Esophagus muscularis mucosa (tissue), 4 donors: ENCODE measurements around the gene SENP7. TPM values are rescaled to one million over a fixed set of nuclear protein-coding genes. Genes with fewer than 3 reads are reported as not detected.
"Not testable (repeated sequence)": the region's sequence is repeated elsewhere in the genome, so short reads cannot be mapped to it uniquely, and the experiment has no call there.

Experiments
- DNase-seq: peaks from one replicate; pipeline ENCODE4 v3.0.0-alpha.2; 2017; ENCODE audit errors: extremely low spot score
- H3K27ac ChIP-seq, 4 donors: fragments of 200-600 bp; sonication (generic); replicated peaks in 1 of 4; 1 replicate in 3 of 4; 2 replicates in 1 of 4; pipeline ENCODE4 v1.5.1; 2016 to 2019; ENCODE audit warnings: mild to moderate bottlenecking in 1 of 4
- H3K27me3 ChIP-seq, 4 donors: fragments of 200-600 bp; sonication (generic); one replicate each; pipeline versions ENCODE4 v1.5.1 to v1.6.0; 2016 to 2019
- H3K36me3 ChIP-seq, 4 donors: fragments of 200-600 bp; sonication (generic); one replicate each; pipeline ENCODE4 v1.5.1; 2016 to 2019
- H3K4me1 ChIP-seq, 4 donors: fragments of 200-600 bp; sonication (generic); one replicate each; pipeline ENCODE4 v1.5.1; 2016 to 2019
- H3K4me3 ChIP-seq, 4 donors: fragments of 200-600 bp; sonication (generic); 1 replicate in 2 of 4; 2 replicates in 2 of 4; pipeline ENCODE4 v1.5.1; 2016 to 2019; ENCODE audit warnings: mild to moderate bottlenecking in 4 of 4, moderate library complexity in 1 of 4
- H3K9me3 ChIP-seq, 4 donors: fragments of 200-600 bp; sonication (generic); 1 replicate in 3 of 4; 2 replicates in 1 of 4; pipeline ENCODE4 v1.5.1; 2016 to 2019
- EP300 ChIP-seq: sonication (generic); formaldehyde crosslinking; IDR thresholded peaks from one replicate; pipeline ENCODE4 v1.6.1; 2017; ENCODE audit warnings: antibody characterized with exemption
- POLR2A ChIP-seq: fragments of 450-650 bp; IDR thresholded peaks from one replicate; pipeline ENCODE4 v1.6.1; 2017; ENCODE audit warnings: antibody characterized with exemption, moderate library complexity, mild to moderate bottlenecking, low read depth
- POLR2AphosphoS5 ChIP-seq, 2 donors: sonication (generic); formaldehyde crosslinking; IDR thresholded peaks; one replicate each; pipeline ENCODE4 v1.6.1; 2017; ENCODE audit warnings: antibody characterized with exemption in 2 of 2
- WGBS: methylation state at CpG from one replicate; pipeline ENCODE4 v1.1.5; 2018; 5-methylcytosine and 5-hydroxymethylcytosine counted together
- intact Hi-C: fragments of 100-400 bp; cut with DNase I; formaldehyde crosslinking; loops from one replicate; pipeline ENCODE4 v1.15.1; 2023
- total RNA-seq, 4 donors: library from RNA; depleted of rRNA; stranded (reverse); fragments of >200 nt; gene quantifications; one replicate each; pipeline versions ENCODE4 v1.1.0 to v1.2.1, GENCODE V29; 2016
- TF ChIP-seq, protein P1 (sequence below), 3 experiments: fragments of 200-600 bp in 2 of 3; fragments of 450-650 bp in 1 of 3; sonication (generic) in 2 of 3; IDR thresholded peaks; one replicate each; pipeline ENCODE4 v1.5.1; 2017 to 2019; ENCODE audit warnings: antibody characterized with exemption in 3 of 3, mild to moderate bottlenecking in 2 of 3, moderate library complexity in 1 of 3

SENP7 gene, protein sequence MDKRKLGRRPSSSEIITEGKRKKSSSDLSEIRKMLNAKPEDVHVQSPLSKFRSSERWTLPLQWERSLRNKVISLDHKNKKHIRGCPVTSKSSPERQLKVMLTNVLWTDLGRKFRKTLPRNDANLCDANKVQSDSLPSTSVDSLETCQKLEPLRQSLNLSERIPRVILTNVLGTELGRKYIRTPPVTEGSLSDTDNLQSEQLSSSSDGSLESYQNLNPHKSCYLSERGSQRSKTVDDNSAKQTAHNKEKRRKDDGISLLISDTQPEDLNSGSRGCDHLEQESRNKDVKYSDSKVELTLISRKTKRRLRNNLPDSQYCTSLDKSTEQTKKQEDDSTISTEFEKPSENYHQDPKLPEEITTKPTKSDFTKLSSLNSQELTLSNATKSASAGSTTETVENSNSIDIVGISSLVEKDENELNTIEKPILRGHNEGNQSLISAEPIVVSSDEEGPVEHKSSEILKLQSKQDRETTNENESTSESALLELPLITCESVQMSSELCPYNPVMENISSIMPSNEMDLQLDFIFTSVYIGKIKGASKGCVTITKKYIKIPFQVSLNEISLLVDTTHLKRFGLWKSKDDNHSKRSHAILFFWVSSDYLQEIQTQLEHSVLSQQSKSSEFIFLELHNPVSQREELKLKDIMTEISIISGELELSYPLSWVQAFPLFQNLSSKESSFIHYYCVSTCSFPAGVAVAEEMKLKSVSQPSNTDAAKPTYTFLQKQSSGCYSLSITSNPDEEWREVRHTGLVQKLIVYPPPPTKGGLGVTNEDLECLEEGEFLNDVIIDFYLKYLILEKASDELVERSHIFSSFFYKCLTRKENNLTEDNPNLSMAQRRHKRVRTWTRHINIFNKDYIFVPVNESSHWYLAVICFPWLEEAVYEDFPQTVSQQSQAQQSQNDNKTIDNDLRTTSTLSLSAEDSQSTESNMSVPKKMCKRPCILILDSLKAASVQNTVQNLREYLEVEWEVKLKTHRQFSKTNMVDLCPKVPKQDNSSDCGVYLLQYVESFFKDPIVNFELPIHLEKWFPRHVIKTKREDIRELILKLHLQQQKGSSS
- total RNA-seq: 10 to 100 TPM; 13.7 to 23.3 (median 15.9) TPM

GRCh38 chr3:101512646-101513418 lies at the start of gene SENP7:
TSS of gene SENP7 (minus strand) at chr3:101513212. CDS start at chr3:101513130, 82 bp downstream.
- Histone ChIP-seq H3K4me1 (peaks cover 17 to 34% (median 26%) of the 10 kb centered on the region in 4 donors), H3K27me3 (peaks cover 0 to 12% (median 0%) of the 10 kb centered on the region in 4 donors), H3K36me3 (no peaks in the 10 kb centered on the region), H3K9me3 (no peaks in the 10 kb centered on the region), H3K4me3 (peak within 1 kb of the TSS; percentile 73 to 97 (median 91)), H3K27ac (peak within 1 kb of the TSS; percentile 86 to 97 (median 96))
- intact Hi-C loops: loop anchor here (5.0 kb wide), 1 partner anchor 49 kb away; the partner anchor contains the start of gene TRMT10C
- peak; percentile 94 for DNase-seq
- peak; percentile 53 to 57 for TF ChIP-seq POLR2AphosphoS5 (IDR thresholded peaks at IDR 0.05)
- TF ChIP-seq EP300: no peak
- TF ChIP-seq, protein P1, sequence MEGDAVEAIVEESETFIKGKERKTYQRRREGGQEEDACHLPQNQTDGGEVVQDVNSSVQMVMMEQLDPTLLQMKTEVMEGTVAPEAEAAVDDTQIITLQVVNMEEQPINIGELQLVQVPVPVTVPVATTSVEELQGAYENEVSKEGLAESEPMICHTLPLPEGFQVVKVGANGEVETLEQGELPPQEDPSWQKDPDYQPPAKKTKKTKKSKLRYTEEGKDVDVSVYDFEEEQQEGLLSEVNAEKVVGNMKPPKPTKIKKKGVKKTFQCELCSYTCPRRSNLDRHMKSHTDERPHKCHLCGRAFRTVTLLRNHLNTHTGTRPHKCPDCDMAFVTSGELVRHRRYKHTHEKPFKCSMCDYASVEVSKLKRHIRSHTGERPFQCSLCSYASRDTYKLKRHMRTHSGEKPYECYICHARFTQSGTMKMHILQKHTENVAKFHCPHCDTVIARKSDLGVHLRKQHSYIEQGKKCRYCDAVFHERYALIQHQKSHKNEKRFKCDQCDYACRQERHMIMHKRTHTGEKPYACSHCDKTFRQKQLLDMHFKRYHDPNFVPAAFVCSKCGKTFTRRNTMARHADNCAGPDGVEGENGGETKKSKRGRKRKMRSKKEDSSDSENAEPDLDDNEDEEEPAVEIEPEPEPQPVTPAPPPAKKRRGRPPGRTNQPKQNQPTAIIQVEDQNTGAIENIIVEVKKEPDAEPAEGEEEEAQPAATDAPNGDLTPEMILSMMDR (IDR thresholded peaks at IDR 0.05): no peak
- no peak for TF ChIP-seq POLR2A
- under 1% methylated on average over 49 of the region's 54 CpGs for WGBS

DNA sequence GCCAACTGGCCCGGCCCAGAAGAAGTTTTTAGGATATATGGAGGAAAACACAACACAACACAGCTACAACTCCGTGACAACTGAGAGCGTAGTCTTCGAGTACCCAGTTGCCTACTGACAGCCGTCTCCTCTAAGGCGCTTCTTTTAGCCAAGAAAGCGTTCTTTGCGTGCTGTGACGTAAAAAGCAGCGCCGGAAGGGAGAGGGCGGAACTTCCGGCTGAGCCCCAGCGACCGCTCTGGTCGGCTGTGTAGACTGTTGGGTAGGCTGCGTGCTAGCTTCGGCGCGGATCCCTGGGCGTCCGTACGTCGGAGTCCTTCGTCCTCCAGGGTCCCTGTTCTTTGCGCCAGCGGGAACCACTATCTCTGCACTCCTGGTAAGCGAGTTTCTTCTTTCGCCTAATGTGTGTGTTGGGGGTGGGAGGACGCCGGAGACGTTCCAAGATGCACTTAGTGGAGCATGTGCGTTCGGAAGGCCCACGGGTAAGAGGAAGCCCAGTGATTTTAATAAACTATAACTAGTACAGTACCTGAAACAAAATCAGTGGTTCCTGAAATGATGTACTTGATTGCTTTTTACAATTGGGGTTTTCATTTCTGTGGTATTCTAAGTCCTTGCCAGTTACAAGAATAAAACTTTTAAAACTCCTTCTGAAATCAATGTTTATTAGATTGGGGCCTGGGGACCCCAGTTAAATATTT lies 48.8 kb upstream of the SENP7 start, which contains the start of gene TRMT10C:
Gene TRMT10C (plus strand): TSS at position 239 of the 699 bp plus-strand sequence. CDS start 2,914 bp downstream, outside the sequence.
- peaks cover 0 to 22% (median 20%) of the 10 kb centered on the region in 4 donors for H3K36me3 ChIP-seq
- intact Hi-C loops: loop anchor here (5.0 kb wide), 1 partner anchor 49 kb away; the partner anchor contains the start of gene SENP7
- peak within 1 kb of the TSS; percentile 63 to 87 (median 74) for H3K4me3 ChIP-seq
- H3K27ac ChIP-seq: peak within 1 kb of the TSS; percentile 85 to 91 (median 88)
- H3K9me3 ChIP-seq: no peaks in the 10 kb centered on the region
- 0% methylated on average over 18 of the region's 35 CpGs for WGBS
- DNase-seq: peak; percentile 97
- H3K4me1 ChIP-seq: peaks cover 13 to 34% (median 31%) of the 10 kb centered on the region in 4 donors
- H3K27me3 ChIP-seq: peaks cover 0 to 23% (median 0%) of the 10 kb centered on the region in 4 donors
- peak; percentile 96 to 98 for TF ChIP-seq POLR2AphosphoS5 (IDR thresholded peaks at IDR 0.05)
- TF ChIP-seq POLR2A: peak; percentile 49
- no peak for TF ChIP-seq EP300
- TF ChIP-seq, protein P1 (IDR thresholded peaks at IDR 0.05): no peak

- no peaks in the 10 kb centered on the region for H3K36me3 ChIP-seq
These were observed 43.1 kb upstream of the SENP7 start for GRCh38 chr3:101556064-101556463.

GRCh38 chr3:101553381-101553780 lies 40.4 kb upstream of the SENP7 start:
- 83% methylated on average over 5 of the region's 5 CpGs for WGBS

More at GRCh38 chr3:101556064-101556463, 43.1 kb upstream of the SENP7 start:
- no peaks in the 10 kb centered on the region for H3K4me1 ChIP-seq
- peaks cover 0 to 37% (median 0%) of the 10 kb centered on the region in 4 donors for H3K27me3 ChIP-seq
- WGBS: 57% methylated on average over 3 of the region's 3 CpGs
- DNase-seq: no peak
- no peak overlapping the region for H3K4me3 ChIP-seq
- no peaks in the 10 kb centered on the region for H3K9me3 ChIP-seq
- no peak overlapping the region for H3K27ac ChIP-seq
- TF ChIP-seq POLR2A: no peak
- TF ChIP-seq, protein P1 (IDR thresholded peaks at IDR 0.05): no peak
- TF ChIP-seq EP300: no peak
- no peak for TF ChIP-seq POLR2AphosphoS5 (IDR thresholded peaks at IDR 0.05)
- intact Hi-C loops: no loop called here

GRCh38 chr3:101551359-101552081 lies 38.5 kb upstream of the SENP7 start:
- H3K36me3 ChIP-seq, H3K9me3 ChIP-seq, H3K4me1 ChIP-seq, H3K27ac ChIP-seq, DNase-seq, intact Hi-C loops, H3K4me3 ChIP-seq: not testable (repeated sequence)
- H3K27me3 ChIP-seq: peaks cover 0 to 12% (median 0%) of the 10 kb centered on the region in 4 donors
- WGBS: 93% methylated on average over 41 of the region's 50 CpGs

More at GRCh38 chr3:101553381-101553780, 40.4 kb upstream of the SENP7 start:
- H3K4me1 ChIP-seq, H3K9me3 ChIP-seq, DNase-seq, H3K4me3 ChIP-seq, intact Hi-C loops, H3K27ac ChIP-seq, H3K36me3 ChIP-seq: not testable (repeated sequence)
- H3K27me3 ChIP-seq: peaks cover 0 to 25% (median 0%) of the 10 kb centered on the region in 4 donors
